Fibroblast of pulmonary artery (primary cell): ENCODE results near the gene ACR.

Experiments used
- DNase-seq: peaks from one replicate; pipeline ENCODE4 v3.0.0-alpha.2; 2010; ENCODE audit warnings: low read depth
- H3K4me3 ChIP-seq: replicated peaks from 2 replicates; pipeline ENCODE4 v1.5.1; 2011; ENCODE audit warnings: low read depth, mild to moderate bottlenecking, control low read depth, low read length, moderate library complexity
- CTCF ChIP-seq: IDR thresholded peaks from 2 replicates; pipeline ENCODE4 v1.5.1; 2011; ENCODE audit warnings: mild to moderate bottlenecking, control low read depth, low read length, inconsistent platforms; ENCODE audit errors: missing control alignments

Gene ACR

DNA sequence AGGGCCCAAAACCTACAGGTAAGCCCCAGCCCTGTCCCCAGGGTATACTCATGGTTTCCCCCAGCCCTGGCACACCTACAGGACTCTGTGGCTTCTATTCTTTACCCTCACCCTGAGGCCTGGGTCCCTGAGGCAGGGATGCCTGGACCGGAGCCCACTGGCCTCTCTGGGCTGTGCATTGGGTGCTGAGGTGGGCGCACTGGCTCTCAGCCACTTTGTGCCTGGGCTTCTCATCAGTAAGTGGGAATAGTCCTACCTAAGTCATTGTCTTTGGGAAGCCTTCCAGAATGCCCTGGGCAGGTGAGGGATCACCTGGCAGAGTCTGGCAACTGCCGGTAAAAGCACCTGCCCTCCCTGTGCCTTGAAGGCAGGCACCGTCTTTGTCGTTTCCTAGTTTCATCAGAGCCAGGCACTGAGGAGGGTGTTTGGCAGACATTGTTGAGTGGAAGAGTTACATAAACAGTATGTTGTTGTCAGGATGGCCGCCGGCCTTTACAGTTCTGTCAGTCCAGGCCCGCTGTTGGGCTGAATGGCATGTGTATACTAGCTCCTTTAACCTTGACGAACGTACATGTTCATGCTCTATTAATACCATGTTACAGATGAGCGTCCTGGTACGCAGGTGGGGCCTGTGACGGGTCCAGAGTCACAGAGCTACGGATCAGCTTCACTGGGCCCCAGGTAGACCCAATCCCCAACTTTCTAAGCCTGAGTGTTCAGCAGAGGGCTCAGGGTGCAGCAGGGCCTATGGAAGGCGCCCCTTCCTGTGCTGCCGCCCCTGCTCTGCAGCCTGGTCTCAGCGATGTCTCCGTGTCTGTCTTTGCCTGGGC is 42.4 kb upstream of the ACR start:
- no peak overlapping the region for H3K4me3 ChIP-seq
- TF ChIP-seq CTCF = no peak
- no peak for DNase-seq

GRCh38 chr22:50696251-50696798 is 41.7 kb upstream of the ACR start:
- H3K4me3 ChIP-seq = no peak overlapping the region
- no peak for TF ChIP-seq CTCF
- DNase-seq = no peak

DNA sequence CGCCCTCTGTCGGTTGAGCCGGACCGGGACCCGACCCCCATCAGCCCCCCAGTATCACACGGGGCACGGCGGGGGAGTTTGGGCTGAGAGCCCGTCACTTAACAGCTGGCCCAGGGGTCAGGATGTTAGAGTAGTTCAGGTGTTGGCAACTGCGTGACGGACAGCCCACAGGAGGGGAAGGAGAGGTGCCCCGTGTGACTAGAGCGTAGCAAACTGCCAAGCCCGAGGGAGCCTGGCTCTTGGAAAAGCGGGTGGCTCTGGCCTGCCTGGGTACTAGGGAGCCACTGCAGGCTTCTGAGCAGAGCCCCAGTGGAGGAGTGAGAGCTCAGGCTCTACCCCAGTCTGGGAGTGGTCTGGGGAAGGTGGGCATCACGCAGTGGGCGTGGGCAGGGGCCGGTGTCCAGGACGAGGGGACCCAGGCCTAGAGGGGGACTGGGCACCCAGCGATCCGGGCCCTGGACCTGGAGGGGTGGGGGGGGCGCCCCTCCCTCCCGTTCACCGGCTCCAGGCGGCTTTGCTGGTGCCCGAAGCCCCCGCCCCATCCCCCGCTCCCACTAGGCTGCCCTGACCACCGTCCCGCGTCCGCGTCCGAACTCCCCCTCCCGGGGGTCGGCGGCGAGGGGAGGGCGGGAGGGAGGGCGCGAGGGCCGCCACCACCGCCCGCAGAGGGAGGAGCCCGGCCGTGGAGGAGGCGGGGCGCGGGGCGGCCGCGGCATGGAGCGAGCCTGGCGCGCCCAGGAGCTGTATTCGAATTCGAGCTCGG is 41.0 kb upstream of the ACR start:
- TF ChIP-seq CTCF = peak; percentile 55
- DNase-seq = no peak
- H3K4me3 ChIP-seq = peak overlapping the region; percentile 51

DNA sequence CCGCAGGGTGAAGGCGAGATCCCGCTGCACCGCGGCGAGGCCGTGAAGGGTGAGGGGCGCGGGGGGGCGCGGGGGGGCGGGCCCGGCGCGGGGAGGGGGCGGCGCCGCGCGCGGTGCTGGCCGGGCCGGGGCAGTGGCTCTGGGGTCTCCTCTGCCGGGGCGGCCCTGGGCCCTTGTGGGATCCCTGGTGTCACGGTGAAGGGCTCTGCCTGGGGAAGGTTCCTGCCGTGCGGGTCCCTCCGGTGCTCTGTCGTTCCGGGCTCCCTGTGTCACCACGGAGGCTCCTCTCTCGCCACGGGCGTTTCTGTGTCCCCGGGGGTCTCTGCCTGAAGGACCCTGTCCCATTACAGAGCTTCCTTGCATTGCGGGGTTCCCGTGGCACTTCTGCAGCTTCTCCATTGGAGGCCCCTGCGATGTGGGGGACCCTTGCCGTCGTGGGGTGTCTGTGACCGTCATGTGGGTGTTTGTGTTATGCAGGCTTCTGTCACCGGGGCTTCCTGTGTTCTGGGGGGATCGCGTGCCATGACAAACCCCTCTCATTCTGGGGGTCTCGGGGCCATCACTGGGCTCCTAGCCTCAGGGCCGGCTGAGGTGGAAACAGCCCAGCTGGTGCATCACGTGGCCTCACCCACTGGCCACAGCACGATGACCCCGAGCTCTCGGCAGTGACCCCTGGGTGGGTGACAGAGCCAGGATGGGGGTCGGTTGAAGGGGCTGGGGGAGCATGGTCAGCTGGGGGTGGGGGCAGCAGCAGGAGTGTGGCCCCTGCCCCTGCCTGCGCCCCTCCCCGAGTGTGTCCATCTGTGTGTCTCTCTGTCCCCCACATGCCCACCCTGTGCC is 40.1 kb upstream of the ACR start:
- no peak for TF ChIP-seq CTCF
- no peak for DNase-seq
- peak overlapping the region; percentile 51 for H3K4me3 ChIP-seq

DNA sequence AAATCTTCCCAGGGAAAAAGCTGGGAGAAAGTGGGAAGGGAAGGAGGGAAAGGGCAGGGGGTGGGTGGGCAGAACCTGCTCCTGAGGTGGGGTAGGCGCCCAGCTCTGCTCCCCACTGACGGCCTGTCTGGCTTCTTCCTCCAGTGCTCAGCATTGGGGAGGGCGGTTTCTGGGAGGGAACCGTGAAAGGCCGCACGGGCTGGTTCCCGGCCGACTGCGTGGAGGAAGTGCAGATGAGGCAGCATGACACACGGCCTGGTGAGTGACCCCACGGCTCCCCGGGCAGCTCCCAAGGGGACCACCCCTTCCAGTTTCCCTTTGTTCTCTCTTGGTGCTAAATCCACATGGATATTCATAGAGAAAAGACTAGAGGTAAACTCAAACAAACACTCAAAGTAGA is 39.5 kb upstream of the ACR start:
- TF ChIP-seq CTCF = no peak
- no peak overlapping the region for H3K4me3 ChIP-seq

GRCh38 chr22:50699001-50699755 is 38.8 kb upstream of the ACR start:
- no peak for TF ChIP-seq CTCF
- no peak for DNase-seq
- no peak overlapping the region for H3K4me3 ChIP-seq

More for the DNA sequence above, 39.5 kb upstream of the ACR start:
- no peak for DNase-seq
